Measurements from ENCODE around the gene BBLN.

The BBLN gene

GRCh38 chr9:128208946-128209669 lies 49.0 kb downstream of the BBLN start:
- Histone ChIP-seq H3K36me3 (ENCODE audit: insufficient read depth, insufficient read length, low read length) (peaks cover 30% of the 10 kb centered on the region), H3K4me3 (ENCODE audit: insufficient read length, low read depth) (no peak overlapping the region), H3K9ac (ENCODE audit: insufficient read length, low read depth) (peak overlapping the region; percentile 18), H3K4me1 (ENCODE audit: insufficient read depth, insufficient read length) (peaks cover 15% of the 10 kb centered on the region), H3K27me3 (ENCODE audit: insufficient read depth, insufficient read length) (no peaks in the 10 kb centered on the region), H3K9me3 (ENCODE audit: insufficient read depth, low read length) (no peaks in the 10 kb centered on the region)
- DNase-seq (ENCODE audit: low read depth, low spot score) = no peak
- TF ChIP-seq YY1 (IDR thresholded peaks at IDR 0.05; ENCODE audit: insufficient read depth, insufficient read length) (no peak), ZNF274 (IDR thresholded peaks at IDR 0.05; ENCODE audit: low read depth, low read length) (no peak), SUZ12 (IDR thresholded peaks at IDR 0.05; ENCODE audit: extremely low read depth, insufficient read depth, insufficient read length) (no peak)

DNA sequence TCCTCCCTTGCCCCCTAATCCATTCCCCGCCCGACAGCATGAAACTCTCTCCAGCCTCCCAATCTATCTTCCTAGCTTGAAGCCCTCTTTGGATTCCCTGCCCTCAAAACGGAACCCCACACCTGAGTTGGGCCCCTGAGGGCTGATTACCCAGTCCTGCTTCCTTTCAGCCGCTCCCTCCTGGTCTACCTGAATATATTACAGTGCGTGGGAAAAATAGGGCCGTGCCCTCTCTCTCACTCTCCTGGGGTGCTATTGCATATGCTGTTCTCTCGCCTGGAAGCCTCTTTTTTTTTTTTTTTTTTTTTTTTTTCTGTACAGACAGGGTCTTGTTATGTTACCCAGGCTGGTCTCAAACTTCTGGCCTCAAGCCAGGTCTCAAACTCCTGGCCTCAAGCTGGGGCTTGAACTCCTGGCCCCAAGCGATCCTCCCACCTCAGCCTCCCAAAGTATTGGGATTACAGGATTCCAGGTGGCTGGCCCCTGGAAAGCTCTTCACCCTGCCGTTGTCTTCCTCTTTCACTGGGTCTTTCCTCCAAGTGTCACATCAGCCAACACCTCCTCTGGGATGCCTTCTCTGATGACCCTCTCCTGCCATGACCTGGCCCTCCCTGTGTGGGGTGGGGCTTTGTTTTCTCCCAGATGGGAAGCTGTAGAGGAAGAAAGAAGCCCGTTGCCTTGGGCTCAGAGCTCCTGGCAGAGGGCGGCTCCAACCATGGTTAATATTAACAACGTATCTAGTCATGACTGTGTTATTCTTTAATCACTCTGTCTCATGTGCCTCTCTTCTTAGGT lies 51.3 kb downstream of the BBLN start:
- TF ChIP-seq YY1 (IDR thresholded peaks at IDR 0.05; ENCODE audit: insufficient read depth, insufficient read length) (no peak), ZNF274 (IDR thresholded peaks at IDR 0.05; ENCODE audit: low read depth, low read length) (no peak), SUZ12 (IDR thresholded peaks at IDR 0.05; ENCODE audit: extremely low read depth, insufficient read depth, insufficient read length) (no peak)
- H3K4me3 ChIP-seq (ENCODE audit: insufficient read length, low read depth) = no peak overlapping the region
- no peaks in the 10 kb centered on the region for H3K9me3 ChIP-seq (ENCODE audit: insufficient read depth, low read length)
- no peak for DNase-seq (ENCODE audit: low read depth, low spot score)
- H3K9ac ChIP-seq (ENCODE audit: insufficient read length, low read depth) = no peak overlapping the region
- no peaks in the 10 kb centered on the region for H3K27me3 ChIP-seq (ENCODE audit: insufficient read depth, insufficient read length)
- peaks cover 20% of the 10 kb centered on the region for H3K4me1 ChIP-seq (ENCODE audit: insufficient read depth, insufficient read length)
- peaks cover 24% of the 10 kb centered on the region for H3K36me3 ChIP-seq (ENCODE audit: insufficient read depth, insufficient read length, low read length)

DNA sequence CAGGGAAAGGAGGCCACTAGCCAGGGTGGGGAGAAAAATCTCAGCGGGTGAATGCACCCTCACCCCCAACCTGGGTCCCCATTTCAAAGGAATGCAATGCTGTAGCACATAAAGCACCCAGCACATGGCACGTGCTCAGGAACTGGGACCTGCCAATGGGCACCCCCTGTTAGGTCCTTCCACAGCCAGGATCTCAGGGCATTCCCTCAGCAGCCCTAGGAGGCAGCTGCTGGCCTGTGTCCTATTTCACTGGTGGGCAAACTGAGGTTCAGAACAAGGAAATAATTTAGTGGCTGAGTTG lies 51.9 kb downstream of the BBLN start:
- Histone ChIP-seq H3K9me3 (ENCODE audit: insufficient read depth, low read length) (no peaks in the 10 kb centered on the region), H3K36me3 (ENCODE audit: insufficient read depth, insufficient read length, low read length) (peaks cover 23% of the 10 kb centered on the region), H3K4me3 (ENCODE audit: insufficient read length, low read depth) (no peak overlapping the region), H3K4me1 (ENCODE audit: insufficient read depth, insufficient read length) (peaks cover 20% of the 10 kb centered on the region), H3K9ac (ENCODE audit: insufficient read length, low read depth) (no peak overlapping the region), H3K27me3 (ENCODE audit: insufficient read depth, insufficient read length) (no peaks in the 10 kb centered on the region)
- no peak for DNase-seq (ENCODE audit: low read depth, low spot score)
- TF ChIP-seq YY1 (IDR thresholded peaks at IDR 0.05; ENCODE audit: insufficient read depth, insufficient read length) = no peak
- no peak for TF ChIP-seq ZNF274 (IDR thresholded peaks at IDR 0.05; ENCODE audit: low read depth, low read length)
- no peak for TF ChIP-seq SUZ12 (IDR thresholded peaks at IDR 0.05; ENCODE audit: extremely low read depth, insufficient read depth, insufficient read length)
